C1 segment of cervical spinal cord (tissue), 14 donors: Measurements from ENCODE around the gene LBHD2.
"Not testable (repeated sequence)": the region's sequence is repeated elsewhere in the genome, so short reads cannot be mapped to it uniquely, and the experiment has no call there.

Source experiments
- DNase-seq, 14 donors: peaks; one replicate each; lab custom pipeline; 2025; lab: John Stamatoyannopoulos, UW

LBHD2 gene

DNA sequence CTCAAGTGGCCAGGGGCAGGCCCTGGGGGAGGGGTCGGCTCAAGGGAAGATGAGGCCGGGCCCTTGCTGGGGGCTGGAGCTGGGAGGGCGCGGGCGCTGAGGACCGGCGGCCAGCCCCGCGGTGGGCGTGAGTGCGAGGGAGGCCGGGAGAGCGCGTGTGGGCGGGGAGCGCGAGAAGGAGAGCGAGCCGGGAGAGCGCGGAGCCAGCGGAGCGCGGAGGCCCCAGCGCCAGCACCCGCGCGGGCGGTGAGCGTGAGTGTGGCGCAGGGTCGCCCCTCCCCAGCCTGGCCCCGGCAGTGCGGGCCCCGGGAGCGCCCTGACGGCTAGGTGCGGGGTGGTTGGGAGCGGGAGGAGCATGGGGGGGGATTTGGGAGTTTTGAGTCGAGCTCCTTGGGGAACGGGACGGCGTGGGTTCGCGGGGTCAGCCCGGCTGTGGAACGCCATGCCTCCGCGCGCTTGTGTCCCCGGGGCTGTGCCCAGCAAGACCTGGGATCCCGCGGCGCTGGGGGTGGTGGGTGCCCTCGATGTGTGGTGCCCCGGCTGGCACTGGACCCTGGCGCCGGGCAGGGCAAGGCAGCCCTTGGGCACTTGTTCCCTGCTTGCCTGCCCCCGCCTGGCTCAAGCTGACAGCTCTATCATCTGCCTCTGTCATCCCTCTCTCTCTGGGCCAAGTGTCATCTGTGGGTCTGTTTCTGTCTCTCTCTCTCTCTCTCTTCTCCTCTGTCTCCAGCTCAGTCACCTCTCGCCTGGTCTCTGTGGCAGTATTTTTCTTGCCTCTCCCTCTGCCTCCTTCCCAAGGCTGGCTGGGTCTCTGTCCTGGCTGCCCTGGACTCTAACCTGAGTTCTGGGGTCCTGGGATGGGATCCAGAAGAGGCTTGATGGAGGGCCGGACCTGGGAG is at the start of gene LBHD2:
Gene LBHD2 (plus strand): TSS at position 190 of the 899 bp plus-strand sequence. CDS start 1,803 bp downstream, outside the sequence.
- no peak for DNase-seq

DNA sequence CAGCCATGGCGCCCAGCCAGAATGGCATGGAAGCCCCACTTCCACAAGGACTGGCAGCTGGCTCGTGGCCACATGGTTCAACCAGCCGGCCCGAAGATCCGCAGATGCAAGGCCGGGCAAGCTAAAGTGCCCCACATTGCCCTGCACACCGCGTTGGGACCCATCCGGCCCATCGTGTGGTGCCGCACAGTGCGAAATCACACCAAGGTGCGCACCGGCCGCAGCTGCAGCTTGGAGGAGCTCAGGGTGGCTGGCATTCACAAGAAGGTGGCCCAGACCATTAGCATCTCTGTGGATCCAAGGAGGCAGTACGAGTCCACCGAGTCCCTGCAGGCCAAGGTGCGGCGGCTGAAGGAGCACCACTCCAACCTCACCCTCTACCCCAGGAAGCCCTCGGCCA is 42.5 kb upstream of the LBHD2 start:
- no peak for DNase-seq

DNA sequence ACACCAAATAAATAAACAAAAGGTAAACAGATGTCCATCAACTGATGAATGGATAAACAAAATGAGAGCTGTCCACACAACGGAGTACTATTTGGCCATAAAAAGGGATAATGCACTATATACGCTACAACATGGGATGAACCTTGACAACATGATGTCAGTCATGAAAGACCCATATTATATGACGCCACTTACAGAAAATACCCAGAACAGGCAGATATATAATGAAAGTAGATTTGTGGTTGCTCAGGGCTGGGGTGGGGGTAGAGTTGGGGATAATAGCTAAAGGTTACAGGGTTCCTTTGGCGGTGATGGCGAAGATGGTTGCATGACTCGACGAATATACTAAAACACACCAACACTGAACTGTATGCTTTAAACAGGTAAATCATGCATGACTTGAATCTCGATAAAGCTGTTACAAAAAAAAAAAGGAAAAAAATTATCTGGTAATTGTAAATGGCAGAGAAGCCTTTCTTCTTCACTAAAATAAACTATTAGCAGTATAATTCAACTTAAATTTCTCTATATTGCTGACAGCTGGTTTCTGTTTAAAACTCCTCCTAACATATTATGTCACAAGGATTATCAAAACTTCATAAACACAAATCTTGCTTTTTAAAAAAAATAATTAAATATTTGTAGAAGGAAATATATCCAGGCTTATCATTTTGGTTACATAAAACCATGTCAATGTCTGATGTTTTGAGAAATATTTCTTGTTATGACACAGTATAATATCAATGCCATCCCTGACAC is 40.6 kb upstream of the LBHD2 start:
- no peak for DNase-seq

DNA sequence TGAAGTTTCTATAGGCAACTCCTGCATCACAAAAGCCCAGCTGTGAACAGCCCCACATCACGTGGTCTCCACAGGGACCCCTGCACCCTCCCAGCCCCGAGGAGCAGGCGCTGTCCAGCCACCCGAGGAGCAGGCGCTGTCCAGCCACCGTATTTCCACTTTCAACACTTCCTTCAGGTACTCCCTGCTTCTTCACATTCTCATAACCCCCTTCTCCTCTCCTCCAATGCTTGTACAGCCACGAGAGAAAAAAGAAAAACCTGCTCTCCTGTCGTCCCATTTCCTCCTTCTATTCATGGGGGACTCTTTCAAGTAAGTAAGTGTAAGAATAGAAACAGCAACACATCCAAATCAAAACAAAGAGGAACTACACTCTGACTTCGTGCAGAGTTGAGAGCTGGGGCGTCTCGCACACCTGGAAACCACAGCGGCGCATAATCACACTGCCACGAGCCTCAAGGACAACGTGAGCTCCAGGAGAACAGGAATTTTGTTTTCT is 38.6 kb upstream of the LBHD2 start:
- DNase-seq: no peak

DNA sequence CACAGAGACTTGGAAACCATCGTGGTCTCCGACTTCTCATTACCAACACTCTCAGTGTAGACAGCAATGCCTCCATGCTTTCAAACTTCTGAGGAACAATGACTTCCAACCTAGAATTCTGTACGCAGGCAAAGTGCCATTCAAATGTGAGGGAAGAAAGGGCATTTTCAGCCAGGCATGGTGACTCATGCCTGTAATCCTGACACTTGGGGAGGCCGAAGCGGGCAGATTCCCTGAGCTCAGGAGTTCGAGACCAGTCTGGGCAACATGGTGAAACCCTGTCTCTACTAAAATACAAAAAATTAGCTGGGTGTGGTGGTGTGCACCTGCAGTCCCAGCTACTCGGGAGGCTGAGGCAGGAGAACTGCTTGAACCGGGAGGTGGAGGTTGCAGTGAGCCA is 36.6 kb upstream of the LBHD2 start:
- not testable (repeated sequence) for DNase-seq

DNA sequence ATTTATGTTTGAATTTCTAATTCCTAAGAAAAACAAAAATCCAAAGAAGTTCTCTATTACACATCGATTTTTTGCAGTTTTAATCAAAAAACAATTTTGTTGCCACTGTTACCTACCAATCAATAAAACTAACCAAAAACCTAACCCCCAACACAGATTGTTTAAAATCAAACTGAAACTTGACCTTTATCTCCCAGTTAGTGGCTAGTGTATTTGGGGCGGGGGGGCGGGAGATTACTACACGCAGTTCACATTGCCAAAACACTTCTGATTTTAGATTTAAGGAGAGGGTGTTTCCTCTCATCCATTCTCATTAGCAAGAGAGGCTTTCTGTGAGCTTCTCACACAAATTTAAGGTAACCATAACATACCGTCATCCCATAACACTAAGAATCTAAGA is 33.1 kb upstream of the LBHD2 start:
- DNase-seq: no peak

DNA sequence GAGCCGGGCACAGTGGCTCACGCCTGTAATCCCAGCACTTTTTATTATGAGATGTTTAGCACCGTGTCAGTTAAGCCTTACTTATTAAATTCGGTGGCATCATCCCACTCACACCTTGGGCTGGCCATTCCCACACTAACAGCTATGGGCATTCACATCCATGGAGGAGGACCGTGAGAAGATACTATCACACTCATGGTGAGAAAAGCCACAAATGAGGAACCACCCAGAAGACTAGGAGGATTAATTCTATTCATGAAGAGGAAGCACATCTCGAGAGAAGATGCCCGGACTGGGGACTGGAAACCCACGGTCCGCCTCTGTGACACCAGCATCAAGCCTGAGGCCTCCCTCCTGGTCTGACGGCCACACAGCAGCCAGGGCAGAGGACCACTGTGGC is 31.6 kb upstream of the LBHD2 start:
- DNase-seq: no peak

DNA sequence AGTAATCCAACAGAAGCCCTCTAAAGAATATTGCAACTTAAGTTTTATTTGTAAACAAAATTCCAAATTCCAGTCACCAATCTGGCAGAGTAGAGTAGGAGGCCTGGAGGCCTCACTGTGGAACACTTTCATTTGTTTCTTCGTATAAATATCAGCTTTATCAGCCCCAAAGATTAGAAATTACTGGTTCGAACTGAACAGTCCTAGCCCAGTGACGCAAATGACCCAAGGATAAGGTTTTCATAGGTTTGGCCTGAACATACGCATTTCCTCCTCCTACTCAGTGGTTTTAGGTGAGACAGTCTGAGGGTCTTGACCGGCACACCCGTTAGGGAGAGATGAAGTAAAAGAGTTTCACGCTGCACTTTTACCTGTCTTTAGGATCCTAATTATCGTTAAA is 28.3 kb upstream of the LBHD2 start:
- no peak for DNase-seq

DNA sequence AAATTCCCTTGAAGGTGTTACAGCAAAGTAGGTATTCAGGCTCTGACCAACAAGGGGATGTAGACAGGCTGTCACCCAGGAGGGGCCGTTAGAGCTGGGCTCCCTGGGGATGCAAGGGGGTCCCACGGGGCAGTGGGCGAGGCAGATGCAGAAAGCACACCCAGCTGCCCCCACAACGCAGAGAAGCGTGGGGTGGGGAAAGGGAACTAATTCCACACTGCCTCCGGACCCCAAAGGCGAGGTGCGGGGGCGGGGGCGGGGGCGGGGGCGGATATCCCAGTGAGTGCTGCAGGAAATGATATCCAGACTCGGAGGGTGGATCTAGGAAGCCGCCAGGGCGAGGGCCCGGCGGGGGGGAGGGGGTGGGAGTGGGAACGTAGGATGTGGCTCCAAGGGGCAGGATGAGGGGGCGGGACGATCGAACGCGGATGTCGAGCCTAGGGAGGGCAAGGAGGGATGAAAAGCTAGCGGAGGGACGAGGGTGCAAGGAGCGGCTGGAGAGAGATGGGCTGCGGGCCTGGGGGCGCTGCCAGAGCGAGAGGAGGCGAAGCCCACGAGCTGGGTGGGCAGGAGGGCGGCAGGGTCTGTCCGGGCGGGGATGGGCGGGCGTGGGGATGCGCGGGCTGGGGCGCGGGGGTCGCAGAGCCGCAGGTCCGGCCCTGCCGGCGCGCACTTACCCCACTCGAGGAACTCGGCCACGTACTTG is 27.5 kb upstream of the LBHD2 start:
- DNase-seq: peak in 3 of 14 donors; percentile 15 to 48 (median 37)

DNA sequence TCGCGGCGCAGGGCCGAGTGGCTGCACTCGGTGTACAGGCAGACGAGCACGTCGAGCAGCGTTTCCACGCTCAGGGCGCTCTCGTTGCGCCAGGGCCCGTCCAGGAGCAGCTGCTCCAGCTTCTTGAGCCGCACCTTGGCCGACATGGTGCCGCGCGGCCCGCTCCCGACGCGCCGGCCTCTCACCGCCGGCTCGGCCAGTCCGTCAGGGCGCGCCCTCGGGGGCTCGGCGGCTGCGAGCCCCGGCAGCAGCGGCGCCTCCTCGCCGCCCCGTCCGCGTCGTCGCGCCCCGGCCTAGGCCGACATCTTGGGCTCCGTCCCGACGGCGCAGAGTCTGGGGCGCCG is 27.0 kb upstream of the LBHD2 start:
- DNase-seq: peak in 1 of 14 donors; percentile 22

DNA sequence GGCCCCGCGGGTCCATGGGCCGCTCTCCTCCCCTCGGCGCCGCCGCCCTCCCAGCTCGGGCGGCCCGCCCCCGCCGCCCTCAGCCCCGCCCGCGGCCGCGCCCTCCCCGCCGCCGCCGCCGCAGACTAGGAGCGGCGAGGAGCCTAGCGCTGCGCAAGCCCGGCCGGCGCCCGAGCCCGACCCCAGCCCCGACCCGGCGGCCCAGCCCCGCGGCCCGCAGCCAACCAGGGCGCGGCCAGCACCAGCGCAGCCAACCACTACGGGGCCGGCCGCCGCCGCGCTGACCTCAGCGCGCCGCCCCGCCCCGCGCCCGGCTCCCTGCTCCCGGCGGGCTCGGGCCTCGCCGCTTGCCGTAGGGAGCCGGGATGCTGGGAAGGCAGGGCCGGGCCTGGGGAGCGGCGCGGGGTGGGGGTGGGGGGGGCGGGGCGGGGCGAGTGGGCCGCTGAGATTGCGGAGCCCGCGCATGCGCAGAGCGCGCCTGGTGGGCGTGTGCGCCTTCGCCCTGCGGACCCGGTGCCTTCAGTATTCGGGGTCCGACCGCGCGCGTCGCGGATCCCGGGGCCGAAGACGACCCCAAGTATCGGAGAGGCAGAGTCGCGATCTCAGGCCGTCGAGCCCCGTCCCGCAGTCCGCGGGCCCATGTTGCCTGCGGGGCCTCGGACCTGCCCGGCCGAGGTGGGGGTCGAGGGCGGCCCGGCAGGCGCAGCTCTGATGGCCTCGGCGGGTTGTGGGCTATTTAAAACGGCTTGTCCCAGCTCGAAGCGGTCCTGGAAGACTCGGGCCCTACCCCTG is 26.4 kb upstream of the LBHD2 start, which contains the start of gene CDC42BPB:
Gene CDC42BPB (minus strand): TSS at position 178 of the 792 bp plus-strand sequence. CDS start 376 bp downstream, outside the sequence.
- peak; percentile 36 to 93 (median 78) for DNase-seq

DNA sequence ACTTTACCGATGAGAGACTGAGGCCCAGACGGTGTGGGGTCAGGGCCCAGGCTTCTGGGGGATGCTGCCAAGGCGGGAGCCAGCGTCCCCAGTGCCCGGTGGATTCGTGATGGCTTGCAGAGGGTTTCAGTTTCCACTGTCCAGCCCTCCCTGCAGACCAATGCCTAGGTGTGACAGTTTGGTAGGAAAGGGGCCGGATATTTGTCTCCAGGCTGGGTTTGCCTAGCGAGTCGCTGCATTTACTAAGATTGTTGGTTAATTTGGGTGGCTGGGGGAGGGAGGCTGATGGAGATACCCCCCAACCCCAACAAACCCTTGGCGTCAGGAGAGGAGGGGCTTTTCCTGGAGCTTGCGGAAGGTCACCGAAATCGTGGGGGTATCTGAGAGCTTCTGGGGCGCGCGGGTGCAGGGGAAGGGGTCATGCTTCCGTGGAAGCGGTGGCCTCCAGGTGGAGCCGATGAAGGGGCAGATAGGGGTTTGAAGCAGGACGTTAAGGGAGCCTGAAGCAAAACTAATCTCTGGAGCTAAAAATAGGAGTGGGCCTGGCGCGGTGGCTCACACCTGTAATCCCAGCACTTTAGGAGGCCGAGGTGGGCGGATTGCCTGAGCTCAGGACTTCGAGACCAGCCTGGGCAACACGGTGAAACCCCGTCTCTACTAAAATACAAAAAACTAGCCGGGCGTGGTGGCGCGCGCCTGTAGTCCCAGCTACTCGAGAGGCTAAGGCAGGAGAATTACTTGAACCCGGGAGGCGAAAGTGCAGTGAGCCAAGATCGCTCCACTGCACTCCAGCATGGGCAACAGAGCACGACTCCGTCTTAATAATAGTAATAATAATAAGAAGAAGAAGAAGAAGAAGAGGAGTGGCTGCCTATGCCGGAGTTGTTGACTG is 25.6 kb upstream of the LBHD2 start:
- peak in 1 of 14 donors; percentile 44 for DNase-seq

DNA sequence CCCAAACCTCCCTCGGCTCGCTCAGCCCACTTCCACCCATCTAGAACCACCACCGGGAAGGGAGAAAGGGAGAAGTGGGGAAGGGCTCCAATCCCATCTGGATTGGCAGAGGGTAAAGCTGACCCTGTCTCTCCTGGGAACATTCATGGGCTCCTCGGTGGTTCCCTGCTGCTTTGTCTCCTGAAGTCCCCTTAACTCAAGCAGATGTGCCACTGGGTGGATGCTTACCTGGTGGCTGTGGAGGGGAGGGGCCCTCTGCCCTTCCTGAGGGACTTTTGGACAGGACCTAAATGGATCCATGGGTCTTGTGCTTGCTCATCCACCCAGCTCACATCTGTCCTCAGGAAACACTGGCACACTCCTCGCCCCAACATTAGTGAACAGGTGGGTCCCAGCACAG is 24.5 kb upstream of the LBHD2 start:
- DNase-seq: no peak

DNA sequence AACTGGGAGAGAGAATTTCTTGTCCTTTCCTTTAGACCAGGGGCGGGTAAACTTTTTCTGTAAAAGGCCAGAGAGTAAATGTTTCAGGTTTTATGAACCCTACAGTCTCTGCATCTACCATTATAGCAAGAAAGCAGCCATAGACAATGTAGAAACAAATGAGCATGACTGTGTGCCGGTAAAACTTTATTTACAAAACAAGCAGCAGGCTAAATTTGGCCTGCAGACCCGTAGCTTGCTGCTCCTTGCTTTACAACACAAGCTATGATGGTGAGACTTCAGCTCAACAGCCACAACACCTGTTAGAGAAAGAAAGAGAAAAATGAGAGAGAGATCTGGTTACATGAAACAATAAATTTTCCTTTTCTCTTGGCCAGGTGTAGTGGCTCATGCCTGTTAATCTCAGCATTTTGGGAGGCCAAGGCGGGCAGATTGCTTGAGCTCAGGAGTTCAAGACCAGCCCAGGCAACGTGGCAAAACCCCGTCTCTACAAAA is 22.5 kb upstream of the LBHD2 start:
- no peak for DNase-seq

DNA sequence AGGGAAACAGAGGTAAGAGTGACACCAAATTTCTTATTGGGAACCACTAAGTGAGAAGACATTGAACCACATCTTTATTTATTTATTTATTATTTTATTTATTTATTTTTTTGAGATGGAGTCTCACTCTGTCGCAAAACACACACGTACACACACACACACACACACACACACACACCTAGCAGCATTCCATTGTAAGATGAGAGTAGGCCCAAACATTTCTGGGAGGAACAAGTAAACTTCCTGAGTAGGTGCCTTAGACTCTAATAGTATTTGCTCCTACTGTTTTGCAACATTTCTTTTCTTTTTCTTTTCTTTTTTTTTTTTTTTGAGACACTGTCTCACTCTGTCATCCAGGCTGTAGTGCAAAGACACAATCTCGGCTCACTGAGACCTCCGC is 19.6 kb upstream of the LBHD2 start:
- DNase-seq: no peak

DNA sequence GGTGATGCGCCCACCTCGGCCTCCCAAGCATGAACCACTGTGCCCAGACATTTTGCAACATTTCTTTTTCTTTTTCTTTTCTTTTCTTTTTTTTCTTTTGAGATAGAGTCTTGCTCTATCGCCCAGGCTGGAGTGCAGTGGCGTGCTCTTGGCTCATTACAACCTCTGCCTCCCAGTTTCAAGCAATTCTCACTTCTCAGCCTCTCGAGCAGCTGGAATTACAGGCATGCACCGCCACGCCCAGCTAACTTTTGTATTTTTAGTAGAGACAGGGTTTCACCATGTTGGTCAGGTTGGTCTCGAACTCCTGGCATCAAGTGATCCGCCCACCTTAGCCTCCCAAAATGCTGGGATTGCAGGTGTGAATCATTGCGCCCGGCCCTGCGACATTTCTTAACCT is 19.0 kb upstream of the LBHD2 start:
- DNase-seq: no peak

DNA sequence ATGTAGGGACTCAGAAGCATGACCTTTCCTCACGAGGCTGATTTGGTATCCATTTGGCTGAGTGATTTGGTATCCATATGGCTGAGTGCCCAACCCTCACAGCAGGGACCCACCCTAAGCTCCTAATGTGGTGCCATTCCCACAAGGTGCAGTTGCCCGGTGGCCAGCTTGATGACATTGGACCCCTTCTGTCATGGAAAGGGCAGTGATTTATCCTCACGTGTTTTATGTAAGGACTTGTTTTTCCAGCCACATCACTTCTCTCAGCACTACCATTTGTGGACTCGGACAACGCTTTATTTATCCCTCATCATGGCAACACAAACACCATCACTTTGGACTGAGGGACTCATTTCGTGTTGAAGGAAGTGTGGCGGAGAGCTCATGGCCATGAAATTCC is 18.1 kb upstream of the LBHD2 start:
- no peak for DNase-seq

DNA sequence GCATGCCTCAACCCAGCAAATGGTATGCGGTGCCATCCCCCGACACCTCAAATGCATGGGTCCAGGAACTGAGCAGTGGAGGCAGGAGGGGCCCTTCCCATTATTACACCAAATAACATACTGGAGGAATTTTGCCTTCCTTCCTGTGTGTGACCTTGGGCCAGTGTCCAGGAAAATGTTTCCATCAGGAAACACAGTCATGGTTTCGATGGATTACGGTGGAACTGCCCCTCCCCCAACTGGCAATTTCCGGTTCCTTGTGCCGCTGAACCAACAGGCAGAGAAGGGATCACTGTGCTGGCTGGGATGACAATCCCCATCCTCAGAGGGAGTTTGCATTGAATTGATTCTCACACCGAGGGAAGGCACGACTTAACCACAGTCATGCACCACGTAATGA is 17.6 kb upstream of the LBHD2 start:
- DNase-seq: no peak

DNA sequence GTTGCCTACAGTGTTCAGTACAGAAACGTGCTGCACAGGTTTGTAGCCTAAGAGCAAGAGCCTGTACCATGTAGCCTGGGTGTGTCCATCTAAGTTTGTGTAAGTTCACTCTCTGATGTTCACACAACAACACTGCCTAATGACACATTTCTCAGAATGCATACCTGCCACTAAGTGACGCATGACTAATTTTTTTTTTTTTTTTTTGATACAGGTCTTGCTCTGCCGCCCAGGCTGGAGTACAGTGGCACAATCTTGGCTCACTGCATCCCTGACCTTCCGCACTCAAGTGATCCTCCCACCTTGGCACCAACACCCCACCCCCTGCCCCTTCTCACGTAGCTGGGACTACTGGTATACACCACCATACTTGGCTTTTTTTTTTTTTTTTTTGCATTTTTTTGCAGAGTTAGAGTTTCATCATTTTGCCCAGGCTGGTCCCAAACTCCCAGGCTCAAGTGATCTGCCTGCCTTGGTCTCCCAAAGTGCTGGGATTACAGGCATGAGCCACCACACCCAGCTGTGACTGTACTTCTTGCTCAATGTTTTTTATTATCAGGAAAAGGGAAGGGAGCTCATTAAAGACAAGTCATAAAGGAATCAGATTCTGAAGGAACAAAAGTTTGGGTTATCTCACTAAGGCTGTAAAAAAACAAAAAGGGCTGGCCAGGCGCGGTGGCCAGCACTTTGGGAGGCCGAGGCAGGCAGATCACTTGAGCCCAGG is 16.6 kb upstream of the LBHD2 start:
- DNase-seq: no peak
